Parathyroid adenoma (tissue), 2 donors: ENCODE measurements around the gene PTPRC.

Experiments used
- H2AFZ ChIP-seq: fragments of 300-600 bp; sonication (generic); one replicate; pipeline ENCODE4 v1.7.0; 2017; ENCODE audit warnings: antibody characterized with exemption, mild to moderate bottlenecking
- H3K27ac ChIP-seq: fragments of 300-600 bp; sonication (generic); one replicate; pipeline ENCODE4 v1.7.0; 2017
- H3K27me3 ChIP-seq: fragments of 300-600 bp; sonication (generic); one replicate; pipeline ENCODE4 v1.7.0; 2017; ENCODE audit warnings: low read length; ENCODE audit not compliant: control insufficient read depth, insufficient read depth
- H3K36me3 ChIP-seq: fragments of 300-600 bp; sonication (generic); one replicate; pipeline ENCODE4 v1.7.0; 2017; ENCODE audit warnings: low read length; ENCODE audit not compliant: control insufficient read depth, insufficient read depth
- H3K4me1 ChIP-seq: fragments of 300-600 bp; sonication (generic); one replicate; pipeline ENCODE4 v1.7.0; 2017; ENCODE audit warnings: control low read depth
- H3K4me2 ChIP-seq: fragments of 300-600 bp; sonication (generic); one replicate; pipeline ENCODE4 v1.7.0; 2017; ENCODE audit warnings: low read length
- H3K4me3 ChIP-seq: fragments of 300-600 bp; sonication (generic); one replicate; pipeline ENCODE4 v1.7.0; 2017; ENCODE audit warnings: low read depth, low read length
- H3K79me2 ChIP-seq: fragments of 300-600 bp; sonication (generic); one replicate; pipeline ENCODE4 v1.7.0; 2017; ENCODE audit warnings: control low read depth
- H3K9ac ChIP-seq: fragments of 300-600 bp; sonication (generic); one replicate; pipeline ENCODE4 v1.7.0; 2017; ENCODE audit warnings: mild to moderate bottlenecking
- H3K9me3 ChIP-seq: fragments of 300-600 bp; sonication (generic); one replicate; pipeline ENCODE4 v1.7.0; 2017; ENCODE audit warnings: low read length; ENCODE audit not compliant: control insufficient read depth
- CTCF ChIP-seq: fragments of 300-600 bp; sonication (generic); IDR thresholded peaks from one replicate; pipeline ENCODE4 v1.7.0; 2017; ENCODE audit warnings: antibody characterized with exemption, mild to moderate bottlenecking
- donor health status: primary hyperparathyroidism.

PTPRC gene

GRCh38 chr1:198648592-198648991 is 9.8 kb downstream of the PTPRC start:
- Histone ChIP-seq H3K4me3 (no peak overlapping the region), H3K27ac (no peak overlapping the region)

GRCh38 chr1:198649232-198649967 is 10.6 kb downstream of the PTPRC start:
- no peak for TF ChIP-seq CTCF
- Histone ChIP-seq H3K27ac (no peak overlapping the region), H3K79me2 (no peaks in the 10 kb centered on the region), H3K9me3 (no peaks in the 10 kb centered on the region), H3K4me1 (no peaks in the 10 kb centered on the region), H2AFZ (no peak overlapping the region), H3K27me3 (no peaks in the 10 kb centered on the region), H3K4me2 (no peak overlapping the region), H3K4me3 (no peak overlapping the region), H3K36me3 (no peaks in the 10 kb centered on the region), H3K9ac (no peak overlapping the region)

More at GRCh38 chr1:198648592-198648991, 9.8 kb downstream of the PTPRC start:
- TF ChIP-seq CTCF = no peak
- Histone ChIP-seq H3K4me1 (no peaks in the 10 kb centered on the region), H3K36me3 (no peaks in the 10 kb centered on the region), H3K9me3 (no peaks in the 10 kb centered on the region), H3K79me2 (no peaks in the 10 kb centered on the region), H3K9ac (no peak overlapping the region), H2AFZ (no peak overlapping the region), H3K27me3 (no peaks in the 10 kb centered on the region), H3K4me2 (no peak overlapping the region)

- no peaks in the 10 kb centered on the region for H3K27me3 ChIP-seq
- no peaks in the 10 kb centered on the region for H3K79me2 ChIP-seq
- H3K9ac ChIP-seq = no peak overlapping the region
- no peak overlapping the region for H3K27ac ChIP-seq
- no peaks in the 10 kb centered on the region for H3K4me1 ChIP-seq
- no peaks in the 10 kb centered on the region for H3K9me3 ChIP-seq
- H3K36me3 ChIP-seq = no peaks in the 10 kb centered on the region
- H3K4me2 ChIP-seq = no peak overlapping the region
- TF ChIP-seq CTCF = no peak
- H3K4me3 ChIP-seq = no peak overlapping the region
- H2AFZ ChIP-seq = no peak overlapping the region
Observed at GRCh38 chr1:198649968-198650338, 11.1 kb downstream of the PTPRC start.

- Histone ChIP-seq H2AFZ (no peak overlapping the region), H3K27ac (no peak overlapping the region)
Observed at GRCh38 chr1:198650506-198650905, 11.7 kb downstream of the PTPRC start.

More at GRCh38 chr1:198650506-198650905, 11.7 kb downstream of the PTPRC start:
- TF ChIP-seq CTCF = no peak
- Histone ChIP-seq H3K27me3 (no peaks in the 10 kb centered on the region), H3K9me3 (no peaks in the 10 kb centered on the region), H3K36me3 (no peaks in the 10 kb centered on the region), H3K9ac (no peak overlapping the region), H3K4me3 (no peak overlapping the region), H3K4me1 (no peaks in the 10 kb centered on the region), H3K4me2 (no peak overlapping the region), H3K79me2 (no peaks in the 10 kb centered on the region)
